LNCaP clone FGC (cell line): ENCODE results near the gene ALOX15.
A peak's percentile ranks its signal among the peaks of the same experiment; 100 is the strongest.

Experiments used
- DNase-seq: peaks from one replicate; pipeline ENCODE4 v3.0.0-alpha.2; 2011; ENCODE audit warnings: low read depth
- H3K4me3 ChIP-seq: 2 replicates; pipeline ENCODE4 v1.5.1; 2011; ENCODE audit warnings: mild to moderate bottlenecking, low read depth, low read length, control low read depth
- CTCF ChIP-seq: IDR thresholded peaks from 2 replicates; pipeline ENCODE4 v1.5.1; 2012; ENCODE audit warnings: mild to moderate bottlenecking; ENCODE audit not compliant: control insufficient read depth, insufficient read depth; ENCODE audit errors: extremely low read depth

ALOX15 gene

GRCh38 chr17:4587195-4587594 lies 54.3 kb downstream of the ALOX15 start:
- no peak for DNase-seq
- H3K4me3 ChIP-seq = no peak overlapping the region
- no peak for TF ChIP-seq CTCF

- no peak for TF ChIP-seq CTCF
- DNase-seq = no peak
- no peak overlapping the region for H3K4me3 ChIP-seq
Measured at GRCh38 chr17:4586043-4586442, 55.4 kb downstream of the ALOX15 start.

DNA sequence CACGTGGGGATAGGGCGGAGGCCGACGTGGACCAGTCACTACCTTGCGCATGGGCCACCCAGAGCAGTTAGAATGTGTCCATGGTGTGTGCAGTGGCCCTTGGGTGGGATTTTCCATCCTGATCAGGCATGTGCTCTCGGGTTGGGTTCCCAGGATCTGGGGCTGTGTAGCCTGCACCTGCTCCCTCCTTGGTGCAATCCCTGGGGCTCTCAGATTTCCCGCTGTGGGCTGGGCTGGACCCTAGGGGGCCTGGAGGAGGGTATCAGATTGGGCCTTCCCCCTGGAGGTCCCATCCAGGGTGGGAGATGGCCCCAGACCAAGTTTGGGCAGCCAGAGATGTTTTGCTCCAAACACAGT lies 55.9 kb downstream of the ALOX15 start:
- TF ChIP-seq CTCF = no peak
- no peak overlapping the region for H3K4me3 ChIP-seq
- no peak for DNase-seq

DNA sequence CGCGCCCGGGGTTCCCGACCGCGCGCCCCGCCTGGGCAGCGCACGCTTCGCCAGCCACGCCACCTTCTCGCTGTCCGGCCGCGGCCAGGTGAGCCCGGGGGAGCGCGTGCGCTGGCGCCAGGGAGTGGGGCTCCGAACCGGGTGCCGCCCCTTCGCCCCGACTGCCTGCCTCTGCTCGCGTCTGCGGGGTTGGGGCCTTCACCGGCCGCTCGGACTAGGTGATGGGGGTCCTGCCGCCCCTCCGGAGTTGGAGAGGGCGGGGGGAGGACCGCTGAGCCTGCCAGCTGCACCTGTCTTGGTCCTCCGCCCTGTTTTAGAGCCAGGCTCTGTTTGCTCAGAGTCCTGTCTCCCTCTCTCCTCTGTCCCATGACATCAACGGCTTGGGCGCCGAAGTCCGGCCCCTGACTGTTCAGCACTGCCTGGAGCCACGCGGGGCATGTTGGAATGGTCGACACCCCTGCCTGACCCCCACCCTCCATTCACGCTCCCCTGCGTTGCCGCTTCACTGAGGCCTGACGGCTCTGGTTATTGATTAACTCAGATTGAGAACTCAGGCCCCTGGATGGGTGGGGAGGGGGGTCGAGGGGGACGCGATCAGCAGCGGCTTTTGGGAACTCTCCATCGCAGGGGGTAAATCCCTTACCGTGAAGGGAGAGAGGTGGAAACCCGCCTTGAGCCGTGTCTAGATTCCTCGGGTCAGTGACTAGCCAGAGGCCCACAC lies 56.4 kb downstream of the ALOX15 start:
- TF ChIP-seq CTCF = no peak
- no peak for DNase-seq
- no peak overlapping the region for H3K4me3 ChIP-seq

- no peak within 1 kb of the TSS for H3K4me3 ChIP-seq
- DNase-seq = no peak
- no peak for TF ChIP-seq CTCF
Measured at GRCh38 chr17:4584101-4584916, 57.2 kb downstream of the ALOX15 start, which contains the start of gene SMTNL2. Gene SMTNL2, plus strand, starts transcription at chr17:4584529. Its CDS starts 77 bp downstream, at chr17:4584606.

DNA sequence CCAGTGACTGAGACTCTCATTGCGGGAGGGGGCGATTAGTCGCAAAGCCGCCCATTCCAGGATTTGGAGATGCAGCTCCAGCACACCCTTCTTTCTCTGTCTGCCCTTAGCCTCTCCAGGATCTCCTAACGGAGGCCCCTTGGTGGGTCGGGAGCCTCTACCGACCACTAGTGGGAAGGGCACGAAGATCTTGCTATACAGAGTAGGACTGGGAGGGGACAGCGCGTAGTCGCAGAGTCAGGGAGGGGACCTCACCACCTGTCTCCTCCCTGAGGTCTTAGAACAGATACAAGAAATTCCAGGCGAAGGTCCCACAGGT lies 57.7 kb downstream of the ALOX15 start:
- TF ChIP-seq CTCF = peak; percentile 16; the same call in 1 of the 2 replicates

More for the DNA sequence above, 57.7 kb downstream of the ALOX15 start:
- no peak for DNase-seq
- no peak overlapping the region for H3K4me3 ChIP-seq
